Pons (tissue), 1 donor: ENCODE measurements around the gene CSAD.

ENCODE experiments used
- DNase-seq: peaks from one replicate; pipeline ENCODE4 v3.0.0-alpha.2; 2016; ENCODE audit warnings: low spot score

Gene CSAD

DNA sequence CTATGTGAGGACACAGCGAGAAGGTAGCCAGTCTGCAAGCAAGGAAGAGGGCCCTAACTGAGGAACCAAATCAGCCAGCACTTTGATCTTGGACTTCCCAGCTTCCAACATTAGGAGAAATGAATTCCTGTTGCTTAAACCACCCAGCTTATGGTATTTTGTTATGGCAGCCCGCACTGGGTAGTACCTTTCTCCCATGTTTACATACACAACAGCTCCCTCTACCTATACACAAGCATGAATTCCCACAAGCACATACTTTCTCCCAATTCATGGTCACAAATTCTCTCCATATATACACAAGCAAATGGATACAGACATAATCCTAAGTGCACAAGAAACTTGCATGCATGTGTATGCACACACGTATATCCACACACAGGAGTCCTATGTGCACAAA, 19.0 kb upstream of the CSAD start:
- DNase-seq: no peak

DNA sequence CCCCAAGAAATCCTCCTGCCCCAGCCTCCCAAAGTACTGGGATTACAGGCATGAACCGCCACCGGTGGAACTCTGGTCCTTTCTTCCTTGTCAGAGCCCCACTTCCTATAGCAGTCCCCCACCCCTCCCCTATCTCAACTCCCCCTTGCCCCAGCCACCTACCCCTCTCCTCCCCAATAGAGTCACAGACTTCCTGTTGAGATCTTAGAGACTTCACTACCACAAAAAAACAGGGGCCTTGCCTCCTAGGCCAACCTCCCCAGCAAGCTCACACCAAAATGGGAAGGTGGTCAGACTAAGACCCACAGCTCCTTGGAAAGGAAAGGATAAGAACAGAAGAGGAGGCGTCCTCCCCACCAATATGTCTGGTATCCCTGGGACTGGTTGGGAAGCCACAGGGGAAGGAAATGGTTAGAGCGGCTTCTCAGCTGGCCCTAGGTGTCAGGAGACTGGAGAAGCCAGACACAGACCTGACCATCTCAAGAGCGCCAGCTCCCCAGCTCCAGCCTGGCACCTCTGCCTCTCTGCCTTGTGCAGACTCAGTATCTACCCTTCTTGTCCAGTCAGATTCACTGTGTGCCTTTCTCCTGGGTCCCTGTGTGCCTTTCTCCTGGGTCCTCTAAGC, 17.9 kb upstream of the CSAD start:
- no peak for DNase-seq

DNA sequence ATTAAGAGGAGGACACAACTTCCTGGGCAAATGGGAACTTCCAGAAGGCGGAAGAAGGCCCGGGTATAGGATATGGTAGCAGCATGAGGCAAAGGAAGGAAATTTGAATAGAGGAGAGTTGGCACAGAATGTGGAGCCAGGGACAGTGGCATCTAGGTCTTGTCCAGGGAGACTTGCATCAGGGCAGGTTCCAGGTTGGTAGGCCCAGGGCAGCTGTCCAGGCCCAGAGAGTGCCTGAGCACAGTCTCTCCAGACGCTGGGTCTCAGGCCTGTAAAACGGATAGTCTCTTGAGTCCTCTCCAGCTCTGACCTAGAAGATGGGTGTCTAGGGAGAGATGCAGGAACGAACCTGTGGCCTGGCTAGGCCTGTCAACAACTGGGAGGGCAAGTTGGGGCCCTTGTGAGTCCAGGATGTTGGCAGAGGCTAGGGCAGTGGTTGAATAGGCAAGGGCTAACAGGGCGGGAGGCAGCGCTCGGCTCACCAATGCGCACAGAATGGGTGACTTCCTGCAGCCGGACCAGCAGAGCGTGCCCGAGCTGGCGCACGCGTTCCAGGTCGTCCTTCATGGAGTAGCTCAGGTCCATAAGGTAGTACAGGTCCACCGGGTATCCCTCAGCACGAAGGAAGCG, 16.4 kb upstream of the CSAD start:
- no peak for DNase-seq

DNA sequence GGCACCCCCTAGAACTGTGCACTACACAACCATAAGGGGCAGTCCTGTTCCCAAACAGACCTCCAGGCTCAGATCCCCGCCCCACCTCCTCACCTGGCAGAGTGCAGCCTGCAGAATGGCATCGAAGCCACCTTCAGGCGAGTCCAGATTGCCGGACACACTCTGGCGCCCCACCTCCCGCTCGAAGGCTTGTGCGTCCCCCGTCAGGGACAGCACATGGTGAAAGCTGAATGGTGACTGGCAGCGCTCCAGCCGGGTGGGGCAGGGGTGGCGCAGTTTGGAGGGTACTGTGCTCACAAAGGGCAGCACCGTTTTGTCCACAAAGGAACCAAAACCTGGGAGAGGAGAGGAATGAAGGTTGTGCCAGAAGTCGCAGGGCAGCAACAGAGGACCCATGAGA, 15.8 kb upstream of the CSAD start:
- no peak for DNase-seq

DNA sequence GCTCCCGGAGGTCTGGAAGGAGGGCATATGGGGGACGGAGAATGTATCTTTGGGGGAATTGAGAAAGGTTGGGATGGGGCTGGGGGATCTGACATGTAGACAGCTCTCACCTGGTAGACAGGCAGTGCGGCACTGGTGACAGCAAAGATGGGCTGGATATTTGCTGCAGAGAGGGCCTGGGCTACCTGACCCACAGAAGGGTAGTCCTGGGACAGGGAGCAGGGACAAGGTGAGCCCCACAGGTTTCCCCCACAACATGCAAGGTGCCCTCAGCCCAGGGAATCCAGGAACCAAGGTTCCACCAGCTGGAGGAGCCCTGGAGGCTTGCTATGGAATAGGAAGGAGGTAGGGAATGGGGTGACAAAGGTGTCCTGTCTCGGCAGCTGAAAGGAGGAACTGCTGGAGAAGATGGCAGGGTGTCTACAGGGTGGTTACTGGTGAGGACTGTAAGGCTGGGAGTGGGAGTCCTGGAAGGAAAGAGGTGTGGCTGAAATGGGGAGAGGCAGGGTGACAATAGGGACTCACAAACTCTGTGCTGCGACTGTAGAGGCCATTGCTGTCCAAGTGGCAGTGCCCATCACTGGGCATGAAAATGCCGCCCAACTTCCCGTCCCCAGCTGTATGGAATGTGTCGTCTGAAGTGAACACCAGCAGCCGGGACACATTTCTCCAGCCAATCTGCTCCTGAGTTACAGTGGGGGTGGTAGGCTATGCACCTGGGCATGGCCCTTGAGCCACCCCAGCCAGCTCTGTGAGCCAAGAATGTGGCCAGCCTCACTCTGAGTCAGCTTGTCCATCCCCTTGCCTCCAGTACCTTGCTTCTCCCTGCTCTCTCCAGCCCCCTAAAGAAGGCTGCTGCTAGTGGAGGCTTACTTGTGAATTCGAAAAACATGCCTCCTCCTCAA, 15.0 kb upstream of the CSAD start:
- no peak for DNase-seq

DNA sequence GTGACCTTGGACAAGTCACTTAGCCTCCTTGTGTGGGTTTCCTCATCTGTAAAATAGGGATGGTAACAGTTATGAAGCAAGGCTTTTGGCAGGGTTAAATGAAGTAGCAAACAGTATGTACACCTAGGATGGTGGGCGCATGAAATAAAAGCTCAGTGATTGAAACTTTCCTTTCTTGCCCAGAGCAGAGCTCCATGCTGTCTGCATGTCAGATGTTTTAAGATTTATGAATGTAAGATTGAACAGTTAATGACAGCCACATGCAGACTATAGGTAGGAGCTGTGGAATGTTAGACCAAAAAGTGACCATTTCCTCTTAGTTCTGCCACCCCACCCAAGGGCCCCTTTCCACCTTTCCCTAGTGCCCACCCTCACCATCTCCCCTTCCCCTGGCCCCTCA, 14.2 kb upstream of the CSAD start:
- no peak for DNase-seq

DNA sequence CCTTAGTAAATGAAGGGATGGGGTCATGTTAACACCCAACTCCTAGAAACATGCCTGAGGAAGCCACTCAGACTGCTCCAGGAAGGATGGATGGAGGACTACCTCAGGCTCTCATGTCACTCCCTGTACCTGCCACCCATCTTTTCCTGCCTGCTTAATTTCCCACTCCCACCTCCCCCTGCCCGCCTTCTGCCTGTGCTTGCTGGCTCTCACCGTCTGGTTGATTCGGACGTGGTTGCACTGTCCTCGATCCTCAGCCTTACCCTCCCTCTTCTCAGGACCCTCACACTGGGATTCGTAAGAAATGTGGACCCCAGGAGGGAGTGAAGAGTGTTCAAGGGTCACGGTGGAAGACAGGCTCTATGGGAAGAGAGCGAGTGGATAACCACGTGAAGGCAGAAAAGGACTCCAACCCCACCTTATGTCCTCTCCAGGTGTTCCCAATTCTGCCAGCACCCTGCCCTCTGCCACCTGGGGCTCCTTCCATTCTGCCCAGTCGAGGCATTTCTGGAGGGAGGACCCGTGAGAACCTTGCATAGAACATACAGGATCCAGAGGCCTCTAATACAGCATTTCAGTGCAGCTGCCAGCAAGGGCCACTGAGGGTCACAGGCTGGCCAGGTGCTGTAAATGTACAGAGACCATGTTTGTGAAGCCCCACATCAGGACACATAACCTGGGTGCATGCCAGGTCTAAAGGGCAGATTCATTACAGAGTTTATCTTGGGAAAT, 13.4 kb upstream of the CSAD start:
- no peak for DNase-seq

DNA sequence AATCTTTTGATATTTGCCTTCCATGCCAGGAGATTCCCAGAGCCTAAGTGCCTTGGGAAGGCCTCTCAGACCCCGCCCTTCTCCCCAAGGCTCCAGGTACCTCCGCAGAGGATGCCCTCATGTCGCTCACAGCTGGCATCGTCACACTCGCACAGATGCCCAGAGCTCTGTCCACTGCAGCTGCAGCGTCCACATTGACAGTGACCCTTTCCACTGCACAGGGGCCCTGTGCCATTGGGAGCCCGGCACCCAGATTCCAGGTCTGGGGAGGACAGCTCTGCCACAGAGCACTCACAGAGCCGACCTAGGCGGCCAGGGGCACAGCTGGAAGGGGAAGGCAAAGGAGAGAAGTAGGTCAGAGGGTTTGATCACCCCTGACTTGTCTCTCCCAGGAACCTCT, 12.3 kb upstream of the CSAD start:
- no peak for DNase-seq

DNA sequence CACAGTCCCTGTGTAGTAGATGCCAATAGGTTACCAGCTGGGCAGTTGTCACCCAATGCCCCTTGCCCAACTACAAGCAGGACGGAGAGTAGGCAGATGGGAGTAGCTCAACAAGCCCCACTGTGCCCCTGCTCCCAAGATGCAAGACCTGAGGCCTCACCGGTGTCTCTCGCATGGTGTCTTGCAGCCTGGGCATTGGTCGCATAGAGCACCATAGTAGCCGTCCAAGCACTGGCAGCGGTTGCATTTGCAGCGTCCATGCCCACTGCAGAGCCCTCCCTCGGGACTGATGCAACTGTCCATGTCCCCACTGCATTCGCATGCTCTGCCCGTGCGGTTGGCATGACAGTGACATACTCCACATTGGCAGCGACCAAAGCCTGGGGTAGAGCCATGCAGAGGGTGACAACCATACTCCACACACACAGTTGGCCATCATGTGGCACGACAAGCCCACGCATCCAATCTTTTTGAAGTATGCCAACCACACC, 11.9 kb upstream of the CSAD start:
- no peak for DNase-seq

DNA sequence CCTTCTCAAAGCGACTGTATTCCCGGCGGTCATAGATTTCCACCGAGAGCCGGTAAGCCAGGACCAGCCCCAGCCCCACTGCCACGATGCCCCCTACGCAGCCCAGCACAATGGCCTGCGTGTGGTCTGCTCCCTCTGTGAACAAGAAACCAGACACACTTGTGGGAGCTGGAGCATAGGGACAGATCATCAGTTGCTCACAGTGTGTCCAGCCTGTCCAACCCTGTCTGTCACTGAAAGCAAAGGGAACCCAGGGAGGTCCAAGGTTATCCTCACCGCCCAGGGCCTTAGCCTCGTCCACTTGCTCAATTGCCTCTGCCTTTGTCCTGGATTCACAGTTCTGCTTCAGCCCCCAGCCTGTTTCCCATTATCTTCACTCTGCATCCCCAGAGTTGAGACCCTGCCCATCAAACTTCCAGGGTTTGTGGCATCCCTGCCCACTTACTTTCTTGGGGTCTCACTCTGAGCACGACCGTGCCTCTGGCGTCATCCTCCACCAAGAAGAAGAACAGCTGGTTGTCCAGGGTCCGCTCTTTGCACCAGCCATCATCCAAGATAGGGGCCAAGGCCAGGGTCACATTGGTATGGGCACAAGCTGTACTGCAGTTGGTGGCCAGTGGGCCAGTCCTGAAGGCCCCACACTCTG, 11.3 kb upstream of the CSAD start:
- no peak for DNase-seq

DNA sequence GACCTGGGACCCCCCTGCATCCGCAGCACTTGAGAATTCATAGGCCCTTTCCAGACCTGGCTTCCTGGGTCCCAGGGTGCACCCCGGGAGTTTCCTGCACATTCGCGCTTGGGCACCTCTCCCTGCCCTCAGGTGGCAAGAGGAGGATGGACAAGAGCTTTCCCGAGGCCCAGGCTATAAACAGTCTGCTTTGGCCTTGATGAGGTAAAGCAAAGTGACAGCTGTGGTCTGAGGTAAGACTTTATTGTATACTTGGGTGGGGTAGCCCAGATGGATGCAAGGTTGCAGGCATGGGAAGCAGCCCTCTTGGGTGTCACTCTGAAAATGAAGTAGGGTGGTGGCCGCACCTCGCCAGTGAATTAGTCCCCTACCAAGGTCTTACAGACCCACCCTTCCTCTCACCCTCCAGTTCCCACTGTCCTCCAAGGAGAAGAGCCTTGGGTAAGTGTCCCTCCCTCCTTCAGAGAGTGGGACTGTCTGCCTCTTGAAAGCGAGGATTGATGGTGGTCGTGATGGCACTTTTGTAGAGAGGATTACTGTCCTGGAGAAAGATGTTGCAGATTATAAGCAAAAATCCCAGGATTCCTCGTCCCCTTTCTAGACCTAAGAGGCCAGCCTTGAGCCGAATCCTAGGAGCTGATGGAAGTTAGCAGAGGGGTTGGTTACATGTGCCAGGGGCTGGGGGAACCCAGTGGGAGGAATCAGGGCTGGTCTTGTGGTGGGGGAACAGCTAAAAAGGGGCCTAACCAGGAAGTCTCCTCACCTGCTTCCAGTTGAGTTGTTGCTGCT, 10.6 kb upstream of the CSAD start:
- no peak for DNase-seq

DNA sequence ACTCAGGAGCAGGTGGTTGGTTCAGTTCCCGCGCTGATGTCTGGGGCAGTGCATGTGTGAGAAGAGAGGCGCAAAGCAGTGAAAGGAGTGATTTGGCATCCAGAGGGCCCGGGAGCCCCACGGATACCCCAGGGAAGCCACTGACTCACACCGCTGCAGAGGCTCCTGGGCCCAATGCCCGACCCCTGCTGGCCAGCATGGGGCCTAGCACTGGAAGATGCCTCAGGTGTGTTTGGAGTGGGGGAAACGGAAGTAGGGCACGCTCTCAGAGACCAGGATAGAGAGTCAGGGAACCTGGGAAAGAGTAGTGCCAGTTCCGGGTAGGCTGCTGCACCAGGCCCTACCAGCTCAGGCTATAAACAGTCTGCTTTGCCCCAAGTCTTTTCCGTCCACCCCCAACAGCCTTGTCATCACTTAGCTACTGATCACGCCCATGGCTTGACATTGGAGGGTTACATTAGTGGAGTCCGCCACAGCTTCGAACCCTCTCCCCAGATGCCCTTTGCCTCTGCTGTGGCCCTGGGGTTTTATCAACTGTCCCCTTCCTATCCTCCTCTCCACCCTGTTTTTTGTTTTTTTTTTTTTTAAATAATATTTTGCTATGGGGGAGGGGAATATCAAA, 9.5 kb upstream of the CSAD start:
- DNase-seq: no peak

DNA sequence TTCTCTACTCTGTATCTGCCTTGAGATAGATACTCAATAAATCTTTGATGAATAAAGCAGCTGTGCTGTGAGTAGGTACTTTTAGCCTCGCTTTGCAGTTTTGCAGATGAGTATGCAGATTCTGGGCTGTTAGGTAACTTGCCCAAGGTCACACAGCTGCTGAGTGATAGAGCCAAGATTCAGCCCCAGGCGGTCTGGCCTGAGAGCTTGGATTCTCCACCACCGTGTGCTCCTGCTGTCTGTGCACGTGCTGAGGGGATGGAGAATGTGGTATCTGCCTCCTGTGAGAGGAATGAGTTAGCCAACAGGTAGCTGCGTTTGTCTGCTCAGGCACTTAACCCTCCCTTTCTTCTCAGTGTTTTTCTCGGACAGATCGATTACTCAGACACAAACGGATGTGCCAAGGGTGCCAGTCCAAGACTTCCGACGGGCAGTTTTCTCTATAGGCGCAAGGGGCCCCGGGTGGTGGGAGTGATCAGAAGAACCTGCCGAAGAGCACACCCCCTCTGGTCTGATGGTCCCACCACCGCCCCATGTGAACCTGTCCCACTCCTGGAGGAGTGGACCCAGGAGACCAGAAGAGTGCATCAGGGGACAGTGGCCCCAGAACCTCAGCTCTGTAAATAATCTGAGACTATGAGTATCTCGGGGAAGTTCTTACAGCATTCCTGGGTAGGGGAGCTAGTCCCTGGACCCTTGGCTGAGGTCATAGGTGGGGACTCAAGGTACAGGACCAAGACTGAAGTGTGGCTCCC, 6.6 kb upstream of the CSAD start:
- no peak for DNase-seq

DNA sequence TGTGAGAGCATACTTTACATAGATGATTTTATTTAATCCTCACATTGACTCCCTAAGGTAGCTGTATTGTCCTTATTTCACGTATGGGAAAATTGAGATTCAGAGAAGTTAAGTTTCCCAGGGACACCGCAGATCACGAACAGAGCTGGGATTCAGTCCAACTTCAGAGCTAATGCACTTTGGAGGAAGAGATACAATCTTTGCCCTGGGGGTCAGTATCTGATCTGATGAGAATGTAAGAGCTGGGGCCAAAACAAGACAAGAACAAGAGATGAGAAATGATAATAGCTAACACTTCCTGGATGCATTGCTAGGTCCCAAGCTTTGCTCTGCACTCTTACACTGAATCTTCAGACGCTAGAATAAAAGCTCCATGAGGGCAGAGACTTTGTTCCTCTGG, 6.0 kb upstream of the CSAD start:
- DNase-seq: no peak

DNA sequence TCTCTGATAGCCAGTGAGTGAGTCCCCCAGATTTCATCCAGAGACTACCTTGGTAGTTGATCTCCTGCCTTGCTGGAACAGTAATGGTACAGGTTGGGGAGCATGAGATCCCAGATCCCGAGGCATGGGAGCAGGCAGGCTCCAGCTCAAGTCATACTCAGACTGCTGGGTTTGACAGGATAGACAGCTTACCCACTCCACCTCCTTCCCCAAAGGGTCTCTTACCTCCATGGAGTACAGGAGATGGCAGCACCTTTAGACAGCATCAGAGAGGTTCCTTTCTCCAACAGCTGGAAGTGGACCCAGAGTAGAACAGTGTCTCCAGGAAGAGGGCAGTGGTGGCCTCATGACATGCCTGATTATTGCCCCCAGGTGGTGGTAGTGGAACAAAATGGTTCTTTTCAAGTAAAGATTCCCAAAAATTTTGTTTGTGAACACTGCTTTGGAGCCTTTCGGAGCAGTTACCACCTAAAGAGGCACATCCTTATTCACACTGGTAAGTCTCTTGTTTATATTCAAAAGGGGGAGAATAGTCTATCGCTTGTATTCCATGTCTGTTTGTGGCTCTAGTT, 4.9 kb upstream of the CSAD start:
- DNase-seq: no peak

DNA sequence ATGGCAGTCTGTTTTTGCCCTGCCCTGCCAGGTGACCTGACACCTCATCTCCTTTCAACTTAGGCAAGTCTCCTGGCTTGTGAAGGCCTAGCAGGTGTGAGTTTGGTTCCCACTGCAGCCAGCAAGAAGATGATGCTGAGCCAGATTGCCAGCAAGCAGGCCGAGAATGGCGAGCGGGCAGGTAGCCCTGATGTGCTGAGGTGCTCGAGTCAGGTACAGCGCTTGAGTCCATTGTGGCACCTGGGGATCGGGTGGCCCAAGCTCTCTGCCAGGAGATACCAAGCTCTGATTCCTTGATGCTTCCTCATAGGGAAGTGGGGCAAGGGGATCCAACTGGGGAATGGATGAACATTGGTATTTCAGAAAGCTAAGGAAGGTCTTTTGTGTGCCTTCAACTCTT, 4.1 kb upstream of the CSAD start:
- DNase-seq: no peak

DNA sequence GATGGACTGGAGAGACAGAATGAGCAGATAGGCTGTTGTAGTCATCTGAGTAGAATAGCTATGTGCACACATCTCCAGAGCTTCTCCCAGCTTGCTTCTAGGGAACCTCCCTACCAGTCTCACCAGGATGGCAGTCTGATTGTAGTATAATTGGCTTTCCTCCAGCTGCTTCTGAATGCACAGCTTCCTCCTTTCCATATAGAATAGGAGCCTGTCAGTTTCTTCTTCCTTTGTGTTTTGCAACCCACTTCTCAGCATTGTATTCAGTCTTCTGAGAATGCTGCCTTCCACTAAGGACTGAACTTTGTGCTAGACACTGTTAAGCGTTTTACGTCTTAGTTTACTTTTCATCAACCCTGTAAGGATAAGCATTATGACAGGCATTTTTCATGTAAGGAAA, 2.2 kb upstream of the CSAD start:
- DNase-seq: peak; percentile 29

DNA sequence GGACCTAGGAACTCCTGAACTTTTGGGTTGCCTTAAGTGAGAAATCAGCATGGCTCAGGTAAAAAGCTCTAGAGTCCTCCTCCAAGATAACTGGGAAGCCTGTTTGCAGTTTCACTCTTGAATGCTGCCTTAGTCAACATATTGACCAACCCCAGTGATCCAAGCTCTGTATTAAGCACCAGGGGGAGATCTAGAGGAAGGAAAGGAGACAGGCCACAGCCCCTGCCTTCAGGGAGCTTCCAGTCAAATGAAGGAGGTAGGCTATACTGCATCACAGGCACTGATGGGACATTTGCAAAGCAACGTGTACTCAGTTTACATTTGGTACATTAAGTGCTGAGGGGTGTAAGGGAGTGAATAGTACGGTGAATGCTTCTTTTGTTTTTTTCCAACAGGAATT, 1.2 kb upstream of the CSAD start:
- no peak for DNase-seq

DNA sequence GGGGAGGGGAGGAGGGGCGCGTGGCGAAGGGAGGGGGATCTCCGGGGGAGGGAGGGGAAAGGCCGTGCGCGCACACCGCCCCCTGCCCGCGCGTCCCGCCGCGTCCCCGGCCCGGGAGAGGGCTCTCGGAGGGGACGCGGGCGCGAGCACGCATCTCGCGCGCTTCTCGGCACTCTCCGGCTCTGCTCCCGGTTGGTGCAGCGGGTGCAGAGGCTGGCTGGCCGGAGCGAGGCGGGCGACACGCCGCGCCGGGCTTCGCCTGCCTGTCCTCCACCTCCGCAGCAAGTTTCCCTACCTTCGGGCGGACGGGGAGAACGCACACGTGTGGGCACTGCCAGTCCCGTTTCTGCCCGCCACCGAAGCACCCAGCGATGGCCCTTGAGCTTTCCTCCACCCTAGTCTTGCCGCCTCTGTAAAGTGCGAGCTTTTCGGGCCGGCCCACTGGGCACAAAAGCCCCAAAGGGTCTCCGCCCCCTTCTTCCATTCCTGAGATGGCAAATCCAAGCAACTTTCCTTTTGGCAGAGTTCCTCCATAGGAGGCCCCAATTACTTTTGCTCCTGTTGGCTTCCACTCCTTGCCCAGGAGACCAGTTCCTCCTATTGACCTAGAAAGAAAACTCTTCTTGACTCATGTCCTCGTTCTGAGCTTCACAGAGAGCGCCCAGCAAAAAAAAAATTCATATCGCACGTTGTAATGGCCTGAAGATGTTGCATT, 363 bp upstream of the CSAD start:
- DNase-seq: no peak
